Testis (tissue), 3 donors: ENCODE data around the gene ANKRD63. TPM values are rescaled to one million over a fixed set of nuclear protein-coding genes. Genes with fewer than 3 reads are reported as not detected.

ENCODE experiments used
- DNase-seq: peaks from one replicate; pipeline ENCODE4 v3.0.0-alpha.2; 2019
- H3K27ac ChIP-seq, 2 donors: fragments of 200-600 bp; sonication (generic); one replicate each; pipeline ENCODE4 v1.5.1; 2019
- H3K27me3 ChIP-seq: fragments of 200-600 bp; sonication (generic); one replicate; pipeline ENCODE4 v1.5.1; 2019
- H3K36me3 ChIP-seq: fragments of 200-600 bp; sonication (generic); one replicate; pipeline ENCODE4 v1.5.1; 2017; ENCODE audit warnings: low read depth; ENCODE audit errors: missing control alignments
- H3K4me1 ChIP-seq: fragments of 200-600 bp; sonication (generic); one replicate; pipeline ENCODE4 v1.5.1; 2019
- H3K4me3 ChIP-seq, 2 donors: fragments of 200-600 bp; sonication (generic); one replicate each; pipeline ENCODE4 v1.5.1; 2017 to 2019
- H3K9me3 ChIP-seq: fragments of 200-600 bp; sonication (generic); one replicate; pipeline ENCODE4 v1.5.1; 2017
- POLR2A ChIP-seq: fragments of 450-650 bp; IDR thresholded peaks from one replicate; pipeline ENCODE4 v1.6.1; 2017; ENCODE audit warnings: antibody characterized with exemption, mild to moderate bottlenecking, moderate library complexity
- WGBS, 2 donors: methylation state at CpG; one replicate each; pipeline ENCODE4 v1.1.5; 2018; 5-methylcytosine and 5-hydroxymethylcytosine counted together
- intact Hi-C: fragments of 100-400 bp; cut with DNase I; formaldehyde crosslinking; loops from one replicate; pipeline ENCODE4 v1.15.1; 2023; ENCODE audit warnings: low total_unique reads
- polyA plus RNA-seq: library from polyadenylated mRNA; stranded (reverse); fragments of 350-450 nt; fragmentation: Illumina TruSeq; extraction: RNeasy Lipid Tissue Mini Kit (QIAGEN cat#74804); gene quantifications from one replicate; pipeline ENCODE4 v1.2.3, GENCODE V29; 2014; ENCODE audit warnings: low read depth, low replicate concordance; ENCODE audit not compliant: insufficient read depth
- total RNA-seq, 2 donors: library from RNA; depleted of rRNA; stranded (reverse); fragments of >200 nt; gene quantifications; one replicate each; pipeline ENCODE4 v1.2.3, GENCODE V29; 2016
- TF ChIP-seq, protein P1 (sequence below), 3 experiments: fragments of 450-650 bp in 2 of 3; fragments of 200-600 bp in 1 of 3; sonication (generic) in 1 of 3; IDR thresholded peaks; one replicate each; pipeline ENCODE4 v1.5.1; 2016 to 2019; ENCODE audit warnings: antibody characterized with exemption in 3 of 3, mild to moderate bottlenecking in 2 of 3, moderate library complexity in 1 of 3

The ANKRD63 gene
- total and polyA plus RNA-seq, 3 donors from 2014 or later = 3.1 to 11.8 TPM; not detected in 1

DNA sequence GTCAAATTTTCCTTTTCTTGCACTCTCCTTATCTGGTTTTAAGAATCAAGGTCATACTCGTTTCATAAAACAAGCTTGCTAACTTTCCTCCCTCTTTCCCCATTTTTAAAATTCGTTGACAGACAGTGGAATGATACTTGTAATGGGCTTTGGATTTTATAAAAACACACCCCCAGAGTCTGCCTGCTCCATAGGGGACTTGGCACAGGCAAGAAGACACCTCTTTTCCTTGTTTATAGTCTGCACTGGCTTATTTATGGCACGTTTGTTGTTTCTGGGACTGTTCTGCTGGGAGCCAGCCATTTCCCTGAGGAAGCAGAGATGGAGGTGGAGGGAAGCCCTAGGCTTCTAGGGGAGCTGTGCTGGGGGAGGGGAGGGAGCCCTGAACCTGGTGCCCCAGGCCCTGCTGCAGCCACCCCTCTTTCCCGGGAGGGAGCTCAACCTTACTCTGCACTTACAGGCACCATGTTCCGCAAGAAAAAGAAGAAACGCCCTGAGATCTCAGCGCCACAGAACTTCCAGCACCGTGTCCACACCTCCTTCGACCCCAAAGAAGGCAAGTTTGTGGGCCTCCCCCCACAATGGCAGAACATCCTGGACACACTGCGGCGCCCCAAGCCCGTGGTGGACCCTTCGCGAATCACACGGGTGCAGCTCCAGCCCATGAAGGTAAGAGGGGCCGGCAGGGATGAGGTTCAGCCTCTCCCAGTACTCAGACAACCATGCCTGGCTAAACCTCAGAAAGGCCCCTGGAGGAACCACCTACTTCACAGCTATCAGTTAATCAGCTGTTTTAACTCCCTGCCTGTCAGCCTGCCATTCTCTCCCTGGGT is 18.3 kb downstream of the ANKRD63 start:
- no peak for DNase-seq
- H3K27me3 ChIP-seq = no peaks in the 10 kb centered on the region
- no peaks in the 10 kb centered on the region for H3K9me3 ChIP-seq
- intact Hi-C loops = no loop called here
- H3K4me1 ChIP-seq = peaks cover 26% of the 10 kb centered on the region
- no peak for TF ChIP-seq POLR2A
- TF ChIP-seq, protein P1, sequence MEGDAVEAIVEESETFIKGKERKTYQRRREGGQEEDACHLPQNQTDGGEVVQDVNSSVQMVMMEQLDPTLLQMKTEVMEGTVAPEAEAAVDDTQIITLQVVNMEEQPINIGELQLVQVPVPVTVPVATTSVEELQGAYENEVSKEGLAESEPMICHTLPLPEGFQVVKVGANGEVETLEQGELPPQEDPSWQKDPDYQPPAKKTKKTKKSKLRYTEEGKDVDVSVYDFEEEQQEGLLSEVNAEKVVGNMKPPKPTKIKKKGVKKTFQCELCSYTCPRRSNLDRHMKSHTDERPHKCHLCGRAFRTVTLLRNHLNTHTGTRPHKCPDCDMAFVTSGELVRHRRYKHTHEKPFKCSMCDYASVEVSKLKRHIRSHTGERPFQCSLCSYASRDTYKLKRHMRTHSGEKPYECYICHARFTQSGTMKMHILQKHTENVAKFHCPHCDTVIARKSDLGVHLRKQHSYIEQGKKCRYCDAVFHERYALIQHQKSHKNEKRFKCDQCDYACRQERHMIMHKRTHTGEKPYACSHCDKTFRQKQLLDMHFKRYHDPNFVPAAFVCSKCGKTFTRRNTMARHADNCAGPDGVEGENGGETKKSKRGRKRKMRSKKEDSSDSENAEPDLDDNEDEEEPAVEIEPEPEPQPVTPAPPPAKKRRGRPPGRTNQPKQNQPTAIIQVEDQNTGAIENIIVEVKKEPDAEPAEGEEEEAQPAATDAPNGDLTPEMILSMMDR (IDR thresholded peaks at IDR 0.05) = no peak
- H3K36me3 ChIP-seq = no peaks in the 10 kb centered on the region
- peak overlapping the region; percentile 15 to 64 for H3K27ac ChIP-seq
- H3K4me3 ChIP-seq = no peak overlapping the region
- WGBS, 2 donors = 61 to 78% methylated on average over 12 to 16 of the region's 16 CpGs

DNA sequence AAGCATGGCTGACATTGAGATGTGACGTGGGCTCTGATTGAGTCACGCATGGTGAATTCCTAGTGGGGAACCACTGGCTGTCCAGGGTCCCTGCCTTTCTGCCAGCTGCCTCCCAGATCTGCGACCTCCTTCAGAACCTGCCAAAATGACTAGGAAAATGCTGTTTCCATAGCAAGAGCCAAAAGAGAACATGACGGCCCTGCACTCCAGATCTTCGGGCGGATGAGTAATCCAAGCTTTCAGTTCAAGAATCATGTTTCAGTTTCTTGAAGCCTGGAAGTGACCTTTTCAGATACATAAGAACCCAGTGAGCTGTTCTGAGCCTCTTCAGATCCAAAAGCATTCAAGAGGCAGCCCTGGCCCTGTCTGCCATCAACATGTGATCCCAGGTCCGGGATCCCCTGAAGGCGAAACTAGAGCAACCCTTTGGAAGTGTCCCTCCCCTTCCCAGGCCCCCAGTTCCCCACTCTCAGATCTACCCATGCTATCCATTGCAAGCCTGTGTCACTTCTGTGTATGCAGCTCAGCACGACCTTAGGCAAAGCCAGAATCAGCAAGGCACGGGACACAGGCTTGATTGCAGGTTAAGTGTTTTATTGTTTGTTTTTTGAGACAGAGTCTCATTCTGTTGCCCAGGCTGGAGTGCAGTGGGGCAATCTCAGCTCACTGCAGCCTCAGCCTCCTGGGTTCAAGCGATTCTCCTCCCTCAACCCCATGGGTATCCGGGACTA is 19.7 kb downstream of the ANKRD63 start:
- TF ChIP-seq, protein P1 (IDR thresholded peaks at IDR 0.05) = no peak
- no peak for TF ChIP-seq POLR2A
- no peaks in the 10 kb centered on the region for H3K9me3 ChIP-seq
- H3K4me3 ChIP-seq = no peak overlapping the region
- no peaks in the 10 kb centered on the region for H3K36me3 ChIP-seq
- H3K27me3 ChIP-seq = no peaks in the 10 kb centered on the region
- H3K27ac ChIP-seq = peak overlapping the region; percentile 15 to 59
- 64 to 67% methylated on average over 12 of the region's 12 CpGs for whole genome bisulfite sequencing, 2 donors
- H3K4me1 ChIP-seq = peaks cover 26% of the 10 kb centered on the region
- DNase-seq = no peak
- intact Hi-C loops = no loop called here

DNA sequence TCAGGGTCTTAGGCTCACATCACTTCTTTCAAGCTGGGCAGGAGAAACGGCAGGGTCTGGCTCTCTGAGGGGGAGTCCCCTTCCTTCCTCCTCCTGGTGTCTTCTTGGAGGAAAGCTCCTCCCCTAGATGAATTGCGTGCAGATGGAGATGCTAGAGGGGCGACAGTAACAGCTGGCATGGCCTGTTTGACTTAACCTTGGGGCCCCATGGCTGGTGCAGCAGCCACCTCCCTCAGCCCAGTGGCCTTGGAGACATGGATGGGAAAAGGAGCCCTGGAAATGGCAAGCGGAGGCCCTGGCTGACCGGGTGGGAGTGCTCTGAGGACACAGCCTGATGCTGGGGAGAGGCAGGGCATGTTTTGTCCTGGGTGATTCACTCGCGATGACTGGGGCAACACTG is 23.8 kb downstream of the ANKRD63 start:
- Histone ChIP-seq H3K36me3 (no peaks in the 10 kb centered on the region), H3K9me3 (no peaks in the 10 kb centered on the region), H3K4me1 (peaks cover 33% of the 10 kb centered on the region), H3K27ac (peak overlapping the region in 1 of 2 donors; percentile 86), H3K4me3 (no peak overlapping the region), H3K27me3 (no peaks in the 10 kb centered on the region)
- DNase-seq = no peak
- intact Hi-C loops = no loop called here
- TF ChIP-seq, protein P1 (IDR thresholded peaks at IDR 0.05) = no peak
- TF ChIP-seq POLR2A = no peak
- 63 to 68% methylated on average over 5 to 7 of the region's 7 CpGs for WGBS, 2 donors

DNA sequence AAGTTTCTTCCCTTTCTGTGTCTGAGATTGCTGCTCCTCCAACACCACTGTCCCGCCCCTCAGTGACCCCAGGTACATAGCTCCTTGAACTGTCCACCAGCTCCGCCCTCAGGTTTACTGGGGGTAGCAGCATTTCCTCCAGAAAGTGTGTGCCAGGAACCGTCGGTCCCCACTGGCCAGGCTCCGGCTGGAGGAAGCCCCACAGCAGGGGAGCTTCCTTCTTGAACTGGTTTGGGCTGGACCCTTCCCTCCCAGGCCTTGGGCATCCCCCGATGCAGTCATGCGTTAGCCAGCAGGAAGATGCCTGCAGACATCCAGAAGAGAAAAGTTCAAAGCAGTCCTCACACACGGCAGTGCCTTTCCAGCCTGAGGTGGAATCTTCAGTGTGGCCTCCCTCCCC is 24.3 kb downstream of the ANKRD63 start:
- Histone ChIP-seq H3K36me3 (no peaks in the 10 kb centered on the region), H3K27ac (peak overlapping the region in 1 of 2 donors; percentile 86), H3K27me3 (no peaks in the 10 kb centered on the region), H3K9me3 (no peaks in the 10 kb centered on the region), H3K4me3 (no peak overlapping the region), H3K4me1 (peaks cover 32% of the 10 kb centered on the region)
- WGBS, 2 donors = 59 to 71% methylated on average over 5 to 8 of the region's 8 CpGs
- intact Hi-C loops = no loop called here
- DNase-seq = no peak
- TF ChIP-seq, protein P1 (IDR thresholded peaks at IDR 0.05) = no peak
- no peak for TF ChIP-seq POLR2A
